Astrocyte (in vitro differentiated cells and primary cell): ENCODE results near the gene PLK1. TPM values are rescaled to one million over a fixed set of nuclear protein-coding genes. Genes with fewer than 3 reads are reported as not detected.

ENCODE experiments used
- DNase-seq: peaks from one replicate; pipeline ENCODE4 v3.0.0-alpha.2; 2010; ENCODE audit warnings: low read depth
- FAIRE-seq: peaks from 2 replicates; lab custom pipeline; 2011; peaks lifted over from hg19 to GRCh38; lab: Jason Lieb, UNC
- H2AFZ ChIP-seq: 2 replicates; pipeline ENCODE4 v1.6.0; 2012; ENCODE audit warnings: low read depth, low read length, inconsistent platforms
- H3K27ac ChIP-seq: 2 replicates; pipeline ENCODE4 v1.5.1; 2011; ENCODE audit warnings: low read depth, low read length, inconsistent platforms
- H3K27me3 ChIP-seq: 2 replicates; pipeline ENCODE4 v1.6.0; 2011; ENCODE audit warnings: low read length, inconsistent platforms; ENCODE audit not compliant: insufficient read depth
- H3K36me3 ChIP-seq: 2 replicates; pipeline ENCODE4 v1.5.1; 2011; ENCODE audit warnings: low read length, inconsistent platforms; ENCODE audit not compliant: insufficient read depth
- H3K4me1 ChIP-seq: 2 replicates; pipeline ENCODE4 v1.5.1; 2011; ENCODE audit warnings: low read length, inconsistent platforms; ENCODE audit not compliant: insufficient read depth
- H3K4me2 ChIP-seq: 2 replicates; pipeline ENCODE4 v1.6.0; 2012; ENCODE audit warnings: low read length, inconsistent platforms
- H3K4me3 ChIP-seq: 2 replicates; pipeline ENCODE4 v1.5.1; 2011; ENCODE audit warnings: low read depth, mild to moderate bottlenecking, low read length, inconsistent platforms; ENCODE audit not compliant: insufficient read depth
- H3K79me2 ChIP-seq: 2 replicates; pipeline ENCODE4 v1.6.0; 2012; ENCODE audit warnings: mild to moderate bottlenecking, low read length, inconsistent platforms; ENCODE audit not compliant: insufficient read depth
- H3K9ac ChIP-seq: 2 replicates; pipeline ENCODE4 v1.6.0; 2012; ENCODE audit warnings: mild to moderate bottlenecking, low read length, inconsistent platforms
- H3K9me3 ChIP-seq: 2 replicates; pipeline ENCODE4 v1.5.1; 2012; ENCODE audit warnings: low read depth, mild to moderate bottlenecking, low read length, inconsistent platforms; ENCODE audit not compliant: insufficient read depth
- H4K20me1 ChIP-seq: 2 replicates; pipeline ENCODE4 v1.6.0; 2012; ENCODE audit warnings: low read length, inconsistent platforms; ENCODE audit not compliant: insufficient read depth
- H3K27ac Mint-ChIP-seq: one replicate; pipeline ENCODE4 v1.8.0; 2021; ENCODE audit warnings: mild to moderate bottlenecking, mixed read lengths; ENCODE audit not compliant: unreplicated experiment
- H3K27me3 Mint-ChIP-seq: one replicate; pipeline ENCODE4 v1.8.0; 2021; ENCODE audit warnings: low read depth, mixed read lengths; ENCODE audit not compliant: unreplicated experiment
- H3K36me3 Mint-ChIP-seq: one replicate; pipeline ENCODE4 v1.8.0; 2021; ENCODE audit warnings: low read depth, mixed read lengths; ENCODE audit not compliant: unreplicated experiment
- H3K4me1 Mint-ChIP-seq: one replicate; pipeline ENCODE4 v1.8.0; 2021; ENCODE audit warnings: low read depth, mixed read lengths; ENCODE audit not compliant: unreplicated experiment
- H3K4me3 Mint-ChIP-seq: one replicate; pipeline ENCODE4 v1.8.0; 2021; ENCODE audit warnings: mild to moderate bottlenecking, moderate library complexity, mixed read lengths; ENCODE audit not compliant: unreplicated experiment
- H3K9me3 Mint-ChIP-seq: one replicate; pipeline ENCODE4 v1.8.0; 2021; ENCODE audit warnings: mild to moderate bottlenecking, mixed read lengths; ENCODE audit not compliant: unreplicated experiment
- CTCF ChIP-seq: IDR thresholded peaks from 2 replicates; pipeline ENCODE4 v1.5.1; 2011; ENCODE audit warnings: low read depth, mild to moderate bottlenecking, inconsistent platforms, low read length, moderate library complexity; ENCODE audit not compliant: insufficient read depth
- EZH2 ChIP-seq: IDR thresholded peaks from 2 replicates; pipeline ENCODE4 v1.6.1; 2012; ENCODE audit warnings: mild to moderate bottlenecking, low read length, inconsistent platforms; ENCODE audit not compliant: insufficient read depth
- total RNA-seq: library from RNA; stranded (reverse); gene quantifications from 2 replicates; pipeline ENCODE4 v1.2.1, GENCODE V29; 2021

The PLK1 gene
- total RNA-seq, 1 donor from 2014 or later = 10.5 TPM

GRCh38 chr16:23634461-23635036, 44.1 kb upstream of the PLK1 start:
- no peaks in the 10 kb centered on the region for H3K27me3 Mint-ChIP-seq
- Histone ChIP-seq H3K4me1 (no peaks in the 10 kb centered on the region), H3K9me3 (no peaks in the 10 kb centered on the region), H3K27ac (no peak overlapping the region), H3K4me2 (no peak overlapping the region), H3K79me2 (peaks cover 15% of the 10 kb centered on the region), H3K9ac (no peak overlapping the region), H3K4me3 (no peak overlapping the region), H4K20me1 (peaks cover 4% of the 10 kb centered on the region), H3K27me3 (no peaks in the 10 kb centered on the region), H3K36me3 (peaks cover 18% of the 10 kb centered on the region), H2AFZ (no peak overlapping the region)
- TF ChIP-seq CTCF (no peak), EZH2 (no peak)
- H3K4me3 Mint-ChIP-seq = no peak overlapping the region
- no peak overlapping the region for H3K27ac Mint-ChIP-seq
- H3K4me1 Mint-ChIP-seq = no peaks in the 10 kb centered on the region
- FAIRE-seq (no peak), DNase-seq (no peak)
- H3K36me3 Mint-ChIP-seq = peaks cover 4% of the 10 kb centered on the region
- H3K9me3 Mint-ChIP-seq = no peaks in the 10 kb centered on the region

- H3K9me3 Mint-ChIP-seq = no peaks in the 10 kb centered on the region
Measured at GRCh38 chr16:23635958-23636357, 42.7 kb upstream of the PLK1 start.

More at GRCh38 chr16:23635958-23636357, 42.7 kb upstream of the PLK1 start:
- H3K4me2 ChIP-seq = no peak overlapping the region
- H3K36me3 Mint-ChIP-seq = peaks cover 2% of the 10 kb centered on the region
- H3K27ac Mint-ChIP-seq = no peak overlapping the region
- no peak overlapping the region for H3K27ac ChIP-seq
- no peak for FAIRE-seq
- H3K27me3 ChIP-seq = no peaks in the 10 kb centered on the region
- no peak overlapping the region for H2AFZ ChIP-seq
- H4K20me1 ChIP-seq = peaks cover 4% of the 10 kb centered on the region
- H3K27me3 Mint-ChIP-seq = no peaks in the 10 kb centered on the region
- TF ChIP-seq CTCF (no peak), EZH2 (no peak)
- H3K9ac ChIP-seq = no peak overlapping the region
- H3K4me1 ChIP-seq = peaks cover 8% of the 10 kb centered on the region
- H3K4me3 ChIP-seq = no peak overlapping the region
- H3K79me2 ChIP-seq = peaks cover 27% of the 10 kb centered on the region
- H3K4me1 Mint-ChIP-seq = no peaks in the 10 kb centered on the region
- peaks cover 14% of the 10 kb centered on the region for H3K36me3 ChIP-seq
- DNase-seq = no peak
- H3K9me3 ChIP-seq = no peaks in the 10 kb centered on the region
- H3K4me3 Mint-ChIP-seq = no peak overlapping the region
